Neutrophil (primary cell): ENCODE measurements around the gene DPYD.
A peak's percentile ranks its signal among the peaks of the same experiment; 100 is the strongest.

ENCODE experiments used
- H3K27ac ChIP-seq: fragments of 200-600 bp; sonication (generic); 2 replicates; pipeline ENCODE4 v1.5.1; 2016; ENCODE audit warnings: mild to moderate bottlenecking, moderate library complexity
- H3K27me3 ChIP-seq: fragments of 200-600 bp; sonication (generic); 2 replicates; pipeline ENCODE4 v1.6.0; 2016; ENCODE audit warnings: mild to moderate bottlenecking
- H3K36me3 ChIP-seq: fragments of 200-600 bp; sonication (generic); 2 replicates; pipeline ENCODE4 v1.5.1; 2017
- H3K4me1 ChIP-seq, 2 experiments: fragments of 200-600 bp in 1 of 2; sonication (generic) in 1 of 2; 1 replicate in 1 of 2; 2 replicates in 1 of 2; pipeline versions ENCODE4 v1.5.1 to v1.6.1; 2013 to 2016; ENCODE audit warnings: low read depth in 1 of 2, low read length in 1 of 2, mild to moderate bottlenecking in 1 of 2, moderate library complexity in 1 of 2; ENCODE audit not compliant: control insufficient read depth in 1 of 2, insufficient read depth in 1 of 2
- H3K4me3 ChIP-seq, 2 experiments: fragments of 200-600 bp in 1 of 2; sonication (generic) in 1 of 2; 1 replicate in 1 of 2; 2 replicates in 1 of 2; pipeline ENCODE4 v1.5.1; 2013 to 2016; ENCODE audit warnings: low read depth in 1 of 2, low read length in 1 of 2, mild to moderate bottlenecking in 1 of 2, moderate library complexity in 1 of 2
- H3K9me3 ChIP-seq: fragments of 200-600 bp; sonication (generic); 2 replicates; pipeline ENCODE4 v1.5.1; 2016
- CTCF ChIP-seq: fragments of 200-600 bp; sonication (generic); IDR thresholded peaks from 2 replicates; pipeline ENCODE4 v1.5.1; 2016; ENCODE audit warnings: antibody characterized with exemption

DPYD gene

GRCh38 chr1:97898948-97899347, 21.9 kb downstream of the DPYD start:
- Histone ChIP-seq H3K27ac (no peak overlapping the region), H3K27me3 (no peaks in the 10 kb centered on the region), H3K4me3 (no peak overlapping the region), H3K9me3 (no peaks in the 10 kb centered on the region), H3K4me1 (peaks cover 29 to 30% of the 10 kb centered on the region in 2 experiments), H3K36me3 (no peaks in the 10 kb centered on the region)
- no peak for TF ChIP-seq CTCF

- peaks cover 5 to 6% of the 10 kb centered on the region in 2 experiments for H3K4me1 ChIP-seq
- no peak overlapping the region for H3K27ac ChIP-seq
- TF ChIP-seq CTCF, result no peak
- H3K9me3 ChIP-seq, result no peaks in the 10 kb centered on the region
- H3K36me3 ChIP-seq, result no peaks in the 10 kb centered on the region
- no peak overlapping the region for H3K4me3 ChIP-seq
- no peaks in the 10 kb centered on the region for H3K27me3 ChIP-seq
Measured at GRCh38 chr1:97895278-97895677, 25.6 kb downstream of the DPYD start.

- Histone ChIP-seq H3K4me1 (no peaks in the 10 kb centered on the region), H3K27me3 (no peaks in the 10 kb centered on the region), H3K27ac (peak overlapping the region; percentile 14), H3K9me3 (peaks cover under 1% of the 10 kb centered on the region), H3K4me3 (no peak overlapping the region), H3K36me3 (no peaks in the 10 kb centered on the region)
- no peak for TF ChIP-seq CTCF
Measured at GRCh38 chr1:97893844-97894243, 27.0 kb downstream of the DPYD start.

DNA sequence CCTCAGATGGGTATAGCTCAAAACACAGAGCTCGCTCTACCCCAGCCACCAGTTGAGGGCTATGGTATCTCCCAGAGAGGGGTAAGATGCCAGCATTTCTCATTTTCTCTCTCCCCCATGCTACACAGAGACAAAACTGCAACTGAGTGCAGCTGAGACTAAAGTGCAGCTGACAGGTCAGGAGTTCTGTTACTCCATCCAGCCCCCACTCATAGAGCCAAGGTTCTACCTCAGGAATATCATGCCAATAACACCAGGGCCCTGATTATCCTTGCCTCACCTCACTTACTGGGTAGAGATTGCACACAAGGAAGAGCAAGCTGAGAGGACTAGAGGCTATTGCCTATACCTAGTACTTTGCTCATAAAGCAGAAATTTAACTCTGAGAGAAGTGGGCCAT, 34.6 kb downstream of the DPYD start:
- Histone ChIP-seq H3K9me3 (peaks cover 3% of the 10 kb centered on the region), H3K4me3 (no peak overlapping the region), H3K4me1 (peaks cover 0 to 17% of the 10 kb centered on the region in 2 experiments), H3K27me3 (no peaks in the 10 kb centered on the region), H3K36me3 (peaks cover 19% of the 10 kb centered on the region), H3K27ac (peak overlapping the region; percentile 42)
- no peak for TF ChIP-seq CTCF

DNA sequence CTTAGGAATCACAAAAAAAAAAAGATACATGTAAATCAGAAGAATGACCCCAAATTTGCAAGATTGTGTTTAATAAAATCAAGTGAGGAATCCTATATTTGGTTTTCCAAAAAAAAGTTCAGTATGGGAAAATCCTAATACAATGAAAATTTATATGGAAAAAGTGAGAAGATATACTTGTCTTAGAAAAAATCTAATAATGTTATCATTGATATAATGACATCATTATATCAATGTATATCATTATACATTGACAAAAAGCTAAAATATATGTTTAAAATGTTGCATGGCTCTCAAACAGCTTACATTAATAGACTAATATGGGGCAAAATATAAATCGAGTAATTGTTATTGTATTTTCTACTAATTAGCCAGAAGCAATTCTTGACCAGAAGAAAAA, 37.0 kb downstream of the DPYD start:
- H3K27me3 ChIP-seq, result no peaks in the 10 kb centered on the region
- peaks cover 0 to 17% of the 10 kb centered on the region in 2 experiments for H3K4me1 ChIP-seq
- no peak overlapping the region for H3K4me3 ChIP-seq
- H3K9me3 ChIP-seq, result peaks cover 2% of the 10 kb centered on the region
- no peak for TF ChIP-seq CTCF
- no peak overlapping the region for H3K27ac ChIP-seq
- peaks cover 26% of the 10 kb centered on the region for H3K36me3 ChIP-seq

GRCh38 chr1:97877307-97877706, 43.5 kb downstream of the DPYD start:
- no peaks in the 10 kb centered on the region for H3K27me3 ChIP-seq
- no peaks in the 10 kb centered on the region for H3K9me3 ChIP-seq
- H3K4me1 ChIP-seq, result no peaks in the 10 kb centered on the region
- H3K27ac ChIP-seq, result no peak overlapping the region
- peaks cover 17% of the 10 kb centered on the region for H3K36me3 ChIP-seq
- H3K4me3 ChIP-seq, result no peak overlapping the region
- TF ChIP-seq CTCF, result no peak
